HepG2 (cell line): ENCODE data around the gene TM2D1. TPM values are rescaled to one million over a fixed set of nuclear protein-coding genes. Genes with fewer than 3 reads are reported as not detected.
A peak's percentile ranks its signal among the peaks of the same experiment; 100 is the strongest.

Experiments
- ATAC-seq: fragments of 200-7000 bp; cut with Tn5 transposase; 3 replicates; pipeline ENCODE4 v1.9.1; 2020; ENCODE audit warnings: mild to moderate bottlenecking, moderate library complexity
- Bru-seq: library from RNA; stranded (reverse); fragments of 400-500 nt; gene quantifications from one replicate; lab custom pipeline; 2021; lab: Mats Ljungman, UMichigan
- BruChase-seq, 2 experiments: library from RNA; stranded (reverse); fragments of 400-500 nt; gene quantifications; one replicate each; lab custom pipeline; 2021; lab: Mats Ljungman, UMichigan
- BruUV-seq: library from RNA; stranded (reverse); fragments of 400-500 nt; replicated peaks from 2 replicates; lab custom pipeline; 2021; lab: Mats Ljungman, UMichigan
- CTCF ChIA-PET: fragments of 300-600 bp; formaldehyde crosslinking; extraction: SDS; loops from one replicate; lab custom pipeline; 2021; ENCODE audit warnings: low total read pairs, inconsistent platforms, low intra/inter-chr PET ratio; lab: Yijun Ruan, JAX
- POLR2A ChIA-PET: fragments of 350-600 bp; sonication (Branson Sonifier 250); formaldehyde crosslinking; loops from one replicate; lab custom pipeline; 2020; ENCODE audit warnings: antibody characterized with exemption, inconsistent platforms; lab: Yijun Ruan, JAX
- DNase-seq: peaks from one replicate; pipeline ENCODE4 v3.0.0-alpha.2; 2015; ENCODE audit warnings: low spot score
- FAIRE-seq: peaks from 3 replicates; lab custom pipeline; 2011; peaks lifted over from hg19 to GRCh38; lab: Jason Lieb, UNC
- H2AFZ ChIP-seq: one replicate; pipeline ENCODE4 v1.6.1; 2011; ENCODE audit warnings: low read length, inconsistent platforms
- H3K27ac ChIP-seq: fragments of 300-600 bp; 3 replicates; pipeline ENCODE4 v1.8.0; 2011; ENCODE audit warnings: mixed run types, mild to moderate bottlenecking, mixed read lengths, low read length, inconsistent platforms; ENCODE audit not compliant: insufficient read depth; ENCODE audit errors: extremely low read length
- H3K27me3 ChIP-seq, 2 experiments: fragments of 200-600 bp in 1 of 2; 2 replicates in 1 of 2; 3 replicates in 1 of 2; pipeline versions ENCODE4 v1.6.0 to v1.8.0; 2011; ENCODE audit warnings: low read length in 2 of 2, mild to moderate bottlenecking in 2 of 2, moderate library complexity in 2 of 2, inconsistent platforms in 1 of 2; ENCODE audit not compliant: insufficient read depth in 2 of 2, control insufficient read depth in 1 of 2
- H3K36me3 ChIP-seq, 2 experiments: fragments of 200-600 bp in 1 of 2; replicated peaks in 1 of 2; 2 replicates in 1 of 2; 3 replicates in 1 of 2; pipeline versions ENCODE4 v1.5.1 to v1.8.0; 2011; ENCODE audit warnings: low read length in 2 of 2, inconsistent platforms in 1 of 2; ENCODE audit not compliant: insufficient read depth in 2 of 2, control insufficient read depth in 1 of 2
- H3K4me1 ChIP-seq: 2 replicates; pipeline ENCODE4 v1.5.1; 2012; ENCODE audit warnings: low read length, inconsistent platforms; ENCODE audit not compliant: insufficient read depth
- H3K4me2 ChIP-seq: 2 replicates; pipeline ENCODE4 v1.6.0; 2011; ENCODE audit warnings: low read depth, low read length, inconsistent platforms
- H3K4me3 ChIP-seq, 3 experiments: fragments of 200-600 bp in 1 of 3; sonication (generic), shearing (Covaris generic) in 1 of 3; replicated peaks in 1 of 3; 2 replicates each; pipeline ENCODE4 v1.5.1; 2011 to 2016; ENCODE audit warnings: low read length in 3 of 3, inconsistent platforms in 2 of 3, low read depth in 2 of 3, mild to moderate bottlenecking in 2 of 3, control low read depth in 1 of 3, mixed read lengths in 1 of 3; ENCODE audit not compliant: insufficient read depth in 1 of 3
- H3K79me2 ChIP-seq: one replicate; pipeline ENCODE4 v1.6.1; 2011; ENCODE audit warnings: low read length, inconsistent platforms; ENCODE audit not compliant: insufficient read depth
- H3K9ac ChIP-seq: 2 replicates; pipeline ENCODE4 v1.6.0; 2011; ENCODE audit warnings: mild to moderate bottlenecking, low read depth, low read length, inconsistent platforms; ENCODE audit not compliant: insufficient read depth
- H3K9me3 ChIP-seq: 2 replicates; pipeline ENCODE4 v1.5.1; 2012; ENCODE audit warnings: mild to moderate bottlenecking, low read length
- H4K20me1 ChIP-seq: 2 replicates; pipeline ENCODE4 v1.6.0; 2011; ENCODE audit warnings: inconsistent platforms, mild to moderate bottlenecking, low read length, moderate library complexity; ENCODE audit not compliant: insufficient read depth
- HOXA5 ChIP-seq: sonication (generic); formaldehyde crosslinking; IDR thresholded peaks from 2 replicates; pipeline ENCODE4 v1.4.0; 2020; ENCODE audit warnings: missing genetic modification reagents
- IRF2 ChIP-seq: IDR thresholded peaks from 2 replicates; pipeline ENCODE4 v1.6.1; 2018; ENCODE audit warnings: missing genetic modification reagents, missing compliant biosample characterization
- MIER2 ChIP-seq: IDR thresholded peaks from 2 replicates; pipeline ENCODE4 v1.6.1; 2016; ENCODE audit warnings: missing biosample characterization, missing genetic modification reagents
- MLLT10 ChIP-seq: sonication (generic); formaldehyde crosslinking; IDR thresholded peaks from 2 replicates; pipeline ENCODE4 v1.4.0; 2020; ENCODE audit warnings: missing genetic modification reagents
- NR3C1 ChIP-seq: sonication (generic); formaldehyde crosslinking; IDR thresholded peaks from 2 replicates; pipeline ENCODE4 v1.4.0; 2020; ENCODE audit warnings: missing genetic modification reagents
- RCOR2 ChIP-seq: IDR thresholded peaks from 2 replicates; pipeline ENCODE4 v1.6.1; 2016; ENCODE audit warnings: missing biosample characterization, missing genetic modification reagents
- YEATS4 ChIP-seq: sonication (generic); formaldehyde crosslinking; IDR thresholded peaks from 2 replicates; pipeline ENCODE4 v1.4.0; 2020; ENCODE audit warnings: missing genetic modification reagents, borderline replicate concordance
- ZFY ChIP-seq: sonication (generic); formaldehyde crosslinking; IDR thresholded peaks from 2 replicates; pipeline ENCODE4 v1.4.0; 2020; ENCODE audit warnings: missing genetic modification reagents
- ZNF556 ChIP-seq: sonication (generic); formaldehyde crosslinking; IDR thresholded peaks from 2 replicates; pipeline ENCODE4 v1.4.0; 2020; ENCODE audit warnings: mild to moderate bottlenecking, missing genetic modification reagents, borderline replicate concordance
- ZNF615 ChIP-seq: sonication (generic); formaldehyde crosslinking; IDR thresholded peaks from 2 replicates; pipeline ENCODE4 v1.5.0; 2020; ENCODE audit warnings: mild to moderate bottlenecking, missing genetic modification reagents, borderline replicate concordance
- WGBS: methylation state at CpG from one replicate; pipeline ENCODE4 v1.1.6; 2017; ENCODE audit warnings: low lambda C conversion rate; 5-methylcytosine and 5-hydroxymethylcytosine counted together
- in situ Hi-C: cut with HindIII; loops from 2 replicates; pipeline ENCODE4 v1.10.0; 2017; ENCODE audit warnings: low pct_unique_long_range_greater_than_20kb; ENCODE audit not compliant: extremely low pct_ligation_motif_present
- intact Hi-C: fragments of 100-400 bp; cut with micrococcal nuclease; formaldehyde crosslinking; loops from one replicate; pipeline ENCODE4 v1.10.0; 2022; ENCODE audit not compliant: unreplicated experiment
- long read RNA-seq, 2 experiments: library from RNA in 1 of 2; library from polyadenylated mRNA in 1 of 2; stranded (forward) in 1 of 2; unstranded in 1 of 2; transcript quantifications; one replicate each; pipeline ENCODE4 v2.0.0, GENCODE V29; 2019 to 2022
- polyA minus RNA-seq, 3 experiments: library from RNA; depleted of rRNA, polyadenylated mRNA; stranded (reverse); fragments of >200 nt; gene quantifications; 2 replicates each; pipeline ENCODE4 v1.2.3, GENCODE V29; 2011; ENCODE audit warnings: low replicate concordance in 1 of 3
- polyA plus RNA-seq, 8 experiments: library from polyadenylated mRNA; depleted of rRNA in 3 of 8; stranded (reverse) in 7 of 8; unstranded in 1 of 8; fragments of >200 nt; fragmentation: Illumina TruSeq in 4 of 8; extraction: Trizol in 4 of 8; gene quantifications; 2 replicates each; pipeline versions ENCODE4 v1.2.1 to v1.2.3, GENCODE V29; 2011 to 2016; ENCODE audit warnings: low read depth in 4 of 8, missing spikeins in 1 of 8, mixed read lengths in 1 of 8; ENCODE audit not compliant: insufficient read depth in 1 of 8
- total RNA-seq, 5 experiments: library from RNA; depleted of rRNA; stranded (reverse); fragments of >200 nt; fragmentation: Illumina TruSeq; extraction: Trizol; gene quantifications; 2 replicates each; pipeline ENCODE4 v1.2.3, GENCODE V29; 2016; ENCODE audit warnings: low read depth in 1 of 5
- TF ChIP-seq, protein P1 (sequence below): fragments of 450-650 bp; IDR thresholded peaks from 2 replicates; pipeline ENCODE4 v1.6.1; 2017; ENCODE audit warnings: mild to moderate bottlenecking
- TF ChIP-seq, protein P2 (sequence below): sonication (generic); formaldehyde crosslinking; IDR thresholded peaks from 2 replicates; pipeline ENCODE4 v1.5.1; 2020; ENCODE audit warnings: missing genetic modification reagents, mild to moderate bottlenecking, borderline replicate concordance

Gene TM2D1
- total RNA-seq (2016; rRNA removed; fragmentation: Illumina TruSeq; extraction: Trizol) (13.6 and 26.6 TPM in 2 replicates), polyA plus RNA-seq (2011; rRNA removed) (49.0 and 49.2 TPM in 2 replicates), polyA minus RNA-seq (2011; rRNA and poly(A)+ RNA removed; ENCODE audit: low replicate concordance) (14.3 and 21.4 TPM in 2 replicates), Bru-seq, nascent RNA (percentile 81 among the genes with signal in this experiment), BruChase-seq, experiment 1, labeled RNA remaining after a 6-hour chase (percentile 84 among the genes with signal in this experiment), BruChase-seq, experiment 2, labeled RNA remaining after a 2-hour chase (percentile 88 among the genes with signal in this experiment)
- 7.2 and 10.4 TPM in 2 replicates for total RNA-seq (2016; cell fraction: cytosol; rRNA removed; fragmentation: Illumina TruSeq; extraction: Trizol; ENCODE audit: low read depth)
- total RNA-seq (2016; cell fraction: insoluble cytoplasmic fraction; rRNA removed; fragmentation: Illumina TruSeq; extraction: Trizol) = 13.0 and 24.5 TPM in 2 replicates
- total RNA-seq (2016; cell fraction: membrane; rRNA removed; fragmentation: Illumina TruSeq; extraction: Trizol) = 11.2 and 11.3 TPM in 2 replicates
- 38.4 and 39.9 TPM in 2 replicates for total RNA-seq (2016; cell fraction: nucleus; rRNA removed; fragmentation: Illumina TruSeq; extraction: Trizol)
- polyA plus RNA-seq (2011; cell fraction: cytosol; rRNA removed) = 30.3 and 42.8 TPM in 2 replicates
- polyA plus RNA-seq (2011; cell fraction: nucleus; rRNA removed) = 27.1 and 36.2 TPM in 2 replicates
- 39.0 and 47.2 TPM in 2 replicates for polyA plus RNA-seq (2012)
- polyA plus RNA-seq (2016; cell fraction: cytosol; fragmentation: Illumina TruSeq; extraction: Trizol; ENCODE audit: low read depth) = 6.5 and 7.6 TPM in 2 replicates
- polyA plus RNA-seq (2016; cell fraction: insoluble cytoplasmic fraction; fragmentation: Illumina TruSeq; extraction: Trizol; ENCODE audit: low read depth) = 12.9 and 14.8 TPM in 2 replicates
- polyA plus RNA-seq (2016; cell fraction: membrane; fragmentation: Illumina TruSeq; extraction: Trizol; ENCODE audit: low read depth) = 7.5 and 9.9 TPM in 2 replicates
- polyA plus RNA-seq (2016; cell fraction: nucleus; fragmentation: Illumina TruSeq; extraction: Trizol; ENCODE audit: insufficient read depth, low read depth) = 35.0 and 43.3 TPM in 2 replicates
- polyA minus RNA-seq (2011; cell fraction: cytosol; rRNA and poly(A)+ RNA removed) = 21.5 and 25.8 TPM in 2 replicates
- 70.6 and 76.6 TPM in 2 replicates for polyA minus RNA-seq (2011; cell fraction: nucleus; rRNA and poly(A)+ RNA removed)
- long read RNA-seq, experiment 1, transcript TM2D1-201 (7 exons, 1,250 nt) = major isoform, 22 of 33 reads
- long read RNA-seq, experiment 1, partial matches to known transcripts = 1 of 33 reads
- long read RNA-seq, experiment 1, other reads (novel, unspliced or antisense) = 10 of 33 reads
- long read RNA-seq, experiment 2, transcript TM2D1-201 (7 exons, 1,250 nt) = major isoform, 5 of 19 reads
- long read RNA-seq, experiment 2, partial matches to known transcripts = 5 of 19 reads
- long read RNA-seq, experiment 2, other reads (novel, unspliced or antisense) = 6 of 19 reads

DNA sequence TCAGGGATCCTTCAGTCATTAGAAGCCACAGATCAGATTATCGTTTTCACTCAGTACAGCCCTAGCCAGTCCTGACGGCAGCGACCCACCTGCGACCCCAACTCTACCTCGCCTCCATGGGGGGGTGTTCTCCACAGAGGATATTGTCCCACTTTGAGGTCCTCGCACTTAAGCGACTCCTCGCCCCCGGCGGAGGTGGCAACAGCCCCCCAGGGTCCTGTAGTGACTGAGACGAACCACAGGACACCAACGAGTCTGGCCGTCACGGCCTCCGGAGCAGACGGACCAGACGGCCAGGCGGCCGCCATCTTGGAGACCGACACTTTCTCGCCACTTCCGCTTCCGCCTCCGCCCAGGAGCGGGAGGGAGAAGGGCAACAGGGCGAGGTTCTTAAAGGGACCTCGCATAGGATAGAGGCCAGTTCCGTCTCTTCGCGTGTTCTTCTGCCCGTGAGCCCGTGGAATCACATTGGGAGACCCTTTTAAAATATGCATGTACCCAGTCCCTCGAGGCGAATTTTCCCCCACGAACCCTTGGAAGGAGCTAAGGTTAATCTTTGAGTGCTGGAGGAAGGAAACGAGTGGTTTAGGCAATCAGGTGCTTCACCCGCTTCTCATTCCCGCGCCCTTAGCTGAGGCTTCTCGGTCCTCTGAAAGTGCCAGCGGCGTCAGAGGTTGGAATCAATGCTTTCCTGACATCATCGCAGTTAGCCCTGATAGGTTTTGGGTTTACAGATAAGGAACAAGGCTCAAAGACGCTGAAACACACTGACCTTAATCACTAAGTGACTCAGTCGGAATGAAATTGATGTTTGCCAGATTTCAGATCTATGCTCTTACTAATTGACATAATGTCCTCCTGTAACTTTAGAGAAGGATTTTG lies at the start of gene TM2D1:
Gene TM2D1 (minus strand): TSS at position 329 of the 882 bp plus-strand sequence. CDS start 21 bp downstream, at position 308.
- Histone ChIP-seq H3K27ac (peak within 1 kb of the TSS; percentile 74), H3K4me3 (peak within 1 kb of the TSS; percentile 87 to 96 (median 94)), H3K9me3 (no peaks in the 10 kb centered on the region), H2AFZ (peak within 1 kb of the TSS; percentile 60), H4K20me1 (no peaks in the 10 kb centered on the region), H3K79me2 (peaks cover 23% of the 10 kb centered on the region), H3K9ac (peak within 1 kb of the TSS; percentile 92), H3K27me3 (no peaks in the 10 kb centered on the region; a peak in 1 of 5 replicates), H3K36me3 (no peaks in the 10 kb centered on the region), H3K4me1 (peaks cover 30% of the 10 kb centered on the region), H3K4me2 (peak within 1 kb of the TSS; percentile 82)
- in situ Hi-C loops = no loop called here
- WGBS = under 1% methylated on average over 23 of the region's 45 CpGs
- BruUV-seq = TSS peak; percentile 87
- peak; percentile 91 for FAIRE-seq
- DNase-seq = peak; percentile 82
- ChIA-PET CTCF (no interaction called here), POLR2A (interaction anchor here (1.0 to 1.3 kb wide), 3 partner anchors 10 to 12 kb away, joined by 3 to 6 read pairs (median 4); no protein-coding TSS in a partner anchor)
- ATAC-seq = peak; percentile 100
- intact Hi-C loops = loop anchor here (10.0 kb wide), 1 partner anchor 120 kb away; no protein-coding TSS in a partner anchor
- TF ChIP-seq ZNF615 (CRISPR knock-in tag) (peak; percentile 80; the same call in 1 of the 2 replicates), NR3C1 (no peak), RCOR2 (CRISPR knock-in tag) (peak; percentile 52; the same call in 1 of the 2 replicates), HOXA5 (CRISPR knock-in tag) (peak; percentile 43; the same call in 1 of the 2 replicates), ZFY (CRISPR knock-in tag) (peak; percentile 85), MIER2 (CRISPR knock-in tag) (0 out of 2 replicates have a peak, but pooled peaks have one; percentile 38), MLLT10 (CRISPR knock-in tag) (no peak), ZNF556 (CRISPR knock-in tag) (peak; percentile 84; the same call in 1 of the 2 replicates), YEATS4 (CRISPR knock-in tag) (peak; percentile 76; the same call in 1 of the 2 replicates), IRF2 (CRISPR knock-in tag) (peak; percentile 85; the same call in 1 of the 2 replicates)
- TF ChIP-seq, protein P1, sequence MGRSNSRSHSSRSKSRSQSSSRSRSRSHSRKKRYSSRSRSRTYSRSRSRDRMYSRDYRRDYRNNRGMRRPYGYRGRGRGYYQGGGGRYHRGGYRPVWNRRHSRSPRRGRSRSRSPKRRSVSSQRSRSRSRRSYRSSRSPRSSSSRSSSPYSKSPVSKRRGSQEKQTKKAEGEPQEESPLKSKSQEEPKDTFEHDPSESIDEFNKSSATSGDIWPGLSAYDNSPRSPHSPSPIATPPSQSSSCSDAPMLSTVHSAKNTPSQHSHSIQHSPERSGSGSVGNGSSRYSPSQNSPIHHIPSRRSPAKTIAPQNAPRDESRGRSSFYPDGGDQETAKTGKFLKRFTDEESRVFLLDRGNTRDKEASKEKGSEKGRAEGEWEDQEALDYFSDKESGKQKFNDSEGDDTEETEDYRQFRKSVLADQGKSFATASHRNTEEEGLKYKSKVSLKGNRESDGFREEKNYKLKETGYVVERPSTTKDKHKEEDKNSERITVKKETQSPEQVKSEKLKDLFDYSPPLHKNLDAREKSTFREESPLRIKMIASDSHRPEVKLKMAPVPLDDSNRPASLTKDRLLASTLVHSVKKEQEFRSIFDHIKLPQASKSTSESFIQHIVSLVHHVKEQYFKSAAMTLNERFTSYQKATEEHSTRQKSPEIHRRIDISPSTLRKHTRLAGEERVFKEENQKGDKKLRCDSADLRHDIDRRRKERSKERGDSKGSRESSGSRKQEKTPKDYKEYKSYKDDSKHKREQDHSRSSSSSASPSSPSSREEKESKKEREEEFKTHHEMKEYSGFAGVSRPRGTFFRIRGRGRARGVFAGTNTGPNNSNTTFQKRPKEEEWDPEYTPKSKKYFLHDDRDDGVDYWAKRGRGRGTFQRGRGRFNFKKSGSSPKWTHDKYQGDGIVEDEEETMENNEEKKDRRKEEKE = no peak
- TF ChIP-seq, protein P2, sequence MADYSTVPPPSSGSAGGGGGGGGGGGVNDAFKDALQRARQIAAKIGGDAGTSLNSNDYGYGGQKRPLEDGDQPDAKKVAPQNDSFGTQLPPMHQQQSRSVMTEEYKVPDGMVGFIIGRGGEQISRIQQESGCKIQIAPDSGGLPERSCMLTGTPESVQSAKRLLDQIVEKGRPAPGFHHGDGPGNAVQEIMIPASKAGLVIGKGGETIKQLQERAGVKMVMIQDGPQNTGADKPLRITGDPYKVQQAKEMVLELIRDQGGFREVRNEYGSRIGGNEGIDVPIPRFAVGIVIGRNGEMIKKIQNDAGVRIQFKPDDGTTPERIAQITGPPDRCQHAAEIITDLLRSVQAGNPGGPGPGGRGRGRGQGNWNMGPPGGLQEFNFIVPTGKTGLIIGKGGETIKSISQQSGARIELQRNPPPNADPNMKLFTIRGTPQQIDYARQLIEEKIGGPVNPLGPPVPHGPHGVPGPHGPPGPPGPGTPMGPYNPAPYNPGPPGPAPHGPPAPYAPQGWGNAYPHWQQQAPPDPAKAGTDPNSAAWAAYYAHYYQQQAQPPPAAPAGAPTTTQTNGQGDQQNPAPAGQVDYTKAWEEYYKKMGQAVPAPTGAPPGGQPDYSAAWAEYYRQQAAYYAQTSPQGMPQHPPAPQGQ = no peak
